ENCODE measurements around the gene GRPEL2.
A peak's percentile ranks its signal among the peaks of the same experiment; 100 is the strongest.

The GRPEL2 gene

GRCh38 chr5:149341876-149342275, 3.4 kb upstream of the GRPEL2 start:
- Histone ChIP-seq H3K36me3 (replicated peaks; ENCODE audit: low read depth, low read length) (no peaks in the 10 kb centered on the region), H3K27ac (ENCODE audit: low read length) (no peak overlapping the region), H3K4me3 (ENCODE audit: low read length) (no peak overlapping the region), H3K79me2 (ENCODE audit: low read length) (peaks cover 16% of the 10 kb centered on the region), H3K4me2 (ENCODE audit: low read length) (no peak overlapping the region), H3K27me3 (ENCODE audit: low read depth, low read length) (no peaks in the 10 kb centered on the region), H2AFZ (ENCODE audit: low read depth, low read length) (no peak overlapping the region), H3K4me1 (ENCODE audit: low read length) (peaks cover 6% of the 10 kb centered on the region), H3K9ac (ENCODE audit: low read length) (no peak overlapping the region), H3K9me3 (ENCODE audit: insufficient read depth, low read length) (no peaks in the 10 kb centered on the region), H4K20me1 (ENCODE audit: insufficient read depth, low read length) (no peaks in the 10 kb centered on the region)
- no peak for TF ChIP-seq EZH2phosphoT487 (IDR thresholded peaks at IDR 0.05; ENCODE audit: low read depth)

DNA sequence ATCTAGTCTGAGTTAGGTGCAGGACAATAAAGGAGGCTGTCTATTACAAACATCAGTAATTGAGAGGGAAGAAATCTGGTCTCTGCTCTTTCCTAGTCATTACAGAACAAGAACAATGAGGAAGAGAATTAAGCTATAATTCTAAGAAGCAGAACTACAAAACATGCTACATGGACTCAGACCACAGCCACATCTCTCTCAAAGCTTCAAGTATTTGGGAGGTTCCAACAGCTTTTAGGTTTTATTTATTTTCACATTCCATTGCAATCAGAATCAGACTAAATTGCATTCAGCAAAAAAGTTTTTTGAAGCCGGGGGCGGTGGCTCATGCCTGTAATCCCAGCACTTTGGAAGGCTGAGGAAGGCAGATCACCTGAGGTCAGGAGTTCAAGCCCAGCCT, 1.1 kb upstream of the GRPEL2 start:
- Histone ChIP-seq H3K27me3 (ENCODE audit: low read depth, low read length) (no peaks in the 10 kb centered on the region), H4K20me1 (ENCODE audit: insufficient read depth, low read length) (no peaks in the 10 kb centered on the region), H3K4me2 (ENCODE audit: low read length) (peak overlapping the region; percentile 68), H2AFZ (ENCODE audit: low read depth, low read length) (no peak overlapping the region), H3K27ac (ENCODE audit: low read length) (no peak overlapping the region), H3K9me3 (ENCODE audit: insufficient read depth, low read length) (no peaks in the 10 kb centered on the region), H3K36me3 (replicated peaks; ENCODE audit: low read depth, low read length) (peaks cover 19% of the 10 kb centered on the region), H3K9ac (ENCODE audit: low read length) (no peak overlapping the region; the same call in 1 of the 2 replicates), H3K4me1 (ENCODE audit: low read length) (peaks cover 12% of the 10 kb centered on the region), H3K79me2 (ENCODE audit: low read length) (peaks cover 35% of the 10 kb centered on the region), H3K4me3 (ENCODE audit: low read length) (peak overlapping the region; percentile 99)
- TF ChIP-seq, protein P1, sequence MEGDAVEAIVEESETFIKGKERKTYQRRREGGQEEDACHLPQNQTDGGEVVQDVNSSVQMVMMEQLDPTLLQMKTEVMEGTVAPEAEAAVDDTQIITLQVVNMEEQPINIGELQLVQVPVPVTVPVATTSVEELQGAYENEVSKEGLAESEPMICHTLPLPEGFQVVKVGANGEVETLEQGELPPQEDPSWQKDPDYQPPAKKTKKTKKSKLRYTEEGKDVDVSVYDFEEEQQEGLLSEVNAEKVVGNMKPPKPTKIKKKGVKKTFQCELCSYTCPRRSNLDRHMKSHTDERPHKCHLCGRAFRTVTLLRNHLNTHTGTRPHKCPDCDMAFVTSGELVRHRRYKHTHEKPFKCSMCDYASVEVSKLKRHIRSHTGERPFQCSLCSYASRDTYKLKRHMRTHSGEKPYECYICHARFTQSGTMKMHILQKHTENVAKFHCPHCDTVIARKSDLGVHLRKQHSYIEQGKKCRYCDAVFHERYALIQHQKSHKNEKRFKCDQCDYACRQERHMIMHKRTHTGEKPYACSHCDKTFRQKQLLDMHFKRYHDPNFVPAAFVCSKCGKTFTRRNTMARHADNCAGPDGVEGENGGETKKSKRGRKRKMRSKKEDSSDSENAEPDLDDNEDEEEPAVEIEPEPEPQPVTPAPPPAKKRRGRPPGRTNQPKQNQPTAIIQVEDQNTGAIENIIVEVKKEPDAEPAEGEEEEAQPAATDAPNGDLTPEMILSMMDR (IDR thresholded peaks at IDR 0.05; ENCODE audit: low read depth, low read length): no peak
- TF ChIP-seq EZH2phosphoT487 (IDR thresholded peaks at IDR 0.05; ENCODE audit: low read depth): no peak

GRCh38 chr5:149345892-149346222, 558 bp downstream of the GRPEL2 start:
- peak overlapping the region; percentile 85 for H3K4me2 ChIP-seq (ENCODE audit: low read length)
- no peaks in the 10 kb centered on the region for H3K27me3 ChIP-seq (ENCODE audit: low read depth, low read length)
- H2AFZ ChIP-seq (ENCODE audit: low read depth, low read length): no peak overlapping the region
- peaks cover 35% of the 10 kb centered on the region for H3K36me3 ChIP-seq (replicated peaks; ENCODE audit: low read depth, low read length)
- peaks cover 12% of the 10 kb centered on the region for H3K4me1 ChIP-seq (ENCODE audit: low read length)
- peaks cover 45% of the 10 kb centered on the region for H3K79me2 ChIP-seq (ENCODE audit: low read length)
- peak overlapping the region; percentile 69 for H3K27ac ChIP-seq (ENCODE audit: low read length)
- H4K20me1 ChIP-seq (ENCODE audit: insufficient read depth, low read length): no peaks in the 10 kb centered on the region
- H3K9ac ChIP-seq (ENCODE audit: low read length): peak overlapping the region; percentile 98
- TF ChIP-seq EZH2phosphoT487 (IDR thresholded peaks at IDR 0.05; ENCODE audit: low read depth): no peak
- TF ChIP-seq, protein P1 (IDR thresholded peaks at IDR 0.05; ENCODE audit: low read depth, low read length): no peak
- H3K9me3 ChIP-seq (ENCODE audit: insufficient read depth, low read length): no peaks in the 10 kb centered on the region
- peak overlapping the region; percentile 99 for H3K4me3 ChIP-seq (ENCODE audit: low read length)

- Histone ChIP-seq H2AFZ (ENCODE audit: low read depth, low read length) (no peak overlapping the region), H3K4me2 (ENCODE audit: low read length) (no peak overlapping the region), H3K4me1 (ENCODE audit: low read length) (peaks cover 12% of the 10 kb centered on the region), H3K9me3 (ENCODE audit: insufficient read depth, low read length) (no peaks in the 10 kb centered on the region), H3K27me3 (ENCODE audit: low read depth, low read length) (no peaks in the 10 kb centered on the region), H3K79me2 (ENCODE audit: low read length) (peaks cover 46% of the 10 kb centered on the region), H3K9ac (ENCODE audit: low read length) (no peak overlapping the region), H3K36me3 (replicated peaks; ENCODE audit: low read depth, low read length) (peaks cover 55% of the 10 kb centered on the region), H3K4me3 (ENCODE audit: low read length) (no peak overlapping the region), H3K27ac (ENCODE audit: low read length) (no peak overlapping the region), H4K20me1 (ENCODE audit: insufficient read depth, low read length) (no peaks in the 10 kb centered on the region)
- TF ChIP-seq, protein P1 (IDR thresholded peaks at IDR 0.05; ENCODE audit: low read depth, low read length): no peak
- TF ChIP-seq EZH2phosphoT487 (IDR thresholded peaks at IDR 0.05; ENCODE audit: low read depth): no peak
Measured at GRCh38 chr5:149348518-149348917, 3.2 kb downstream of the GRPEL2 start.

GRCh38 chr5:149349382-149349781, 4.1 kb downstream of the GRPEL2 start:
- H3K27ac ChIP-seq (ENCODE audit: low read length): no peak overlapping the region
- no peak overlapping the region for H3K4me3 ChIP-seq (ENCODE audit: low read length)
- 0 out of 2 replicates have a peak, but pooled peaks cover 7% of the 10 kb centered on the region for H3K4me1 ChIP-seq (ENCODE audit: low read length)
- no peaks in the 10 kb centered on the region for H4K20me1 ChIP-seq (ENCODE audit: insufficient read depth, low read length)
- no peak overlapping the region for H3K9ac ChIP-seq (ENCODE audit: low read length)
- H3K9me3 ChIP-seq (ENCODE audit: insufficient read depth, low read length): no peaks in the 10 kb centered on the region
- peaks cover 55% of the 10 kb centered on the region for H3K36me3 ChIP-seq (replicated peaks; ENCODE audit: low read depth, low read length)
- H3K79me2 ChIP-seq (ENCODE audit: low read length): peaks cover 46% of the 10 kb centered on the region
- no peaks in the 10 kb centered on the region for H3K27me3 ChIP-seq (ENCODE audit: low read depth, low read length)
- TF ChIP-seq, protein P1 (IDR thresholded peaks at IDR 0.05; ENCODE audit: low read depth, low read length): no peak
- TF ChIP-seq EZH2phosphoT487 (IDR thresholded peaks at IDR 0.05; ENCODE audit: low read depth): no peak
- no peak overlapping the region for H3K4me2 ChIP-seq (ENCODE audit: low read length)
- no peak overlapping the region for H2AFZ ChIP-seq (ENCODE audit: low read depth, low read length)

Data from OCI-LY3 (cell line).